Measurements from ENCODE around the gene SPINK14.

Gene SPINK14

GRCh38 chr5:148168246-148168645 is at the start of gene SPINK14:
Gene SPINK14 (plus strand): TSS chr5:148168546. CDS start chr5:148169733, 1,187 bp downstream.
- no peak within 1 kb of the TSS for H3K4me3 ChIP-seq (ENCODE audit: low read length)
- H3K27ac ChIP-seq (ENCODE audit: low read length): no peak within 1 kb of the TSS
- no peaks in the 10 kb centered on the region for H3K27me3 ChIP-seq (ENCODE audit: control insufficient read depth, insufficient read depth, low read length)
- no peaks in the 10 kb centered on the region for H3K9me3 ChIP-seq (ENCODE audit: control insufficient read depth, low read depth, low read length)
- H3K36me3 ChIP-seq (ENCODE audit: control insufficient read depth, low read depth, low read length): no peaks in the 10 kb centered on the region
- no peak within 1 kb of the TSS for H3K9ac ChIP-seq (ENCODE audit: low read length)
- H3K4me1 ChIP-seq (ENCODE audit: control insufficient read depth, low read depth, low read length): no peaks in the 10 kb centered on the region

GRCh38 chr5:148120317-148120716 is 48.0 kb upstream of the SPINK14 start:
- no peaks in the 10 kb centered on the region for H3K27me3 ChIP-seq (ENCODE audit: control insufficient read depth, insufficient read depth, low read length)
- H3K4me3 ChIP-seq (ENCODE audit: low read length): no peak overlapping the region
- no peaks in the 10 kb centered on the region for H3K9me3 ChIP-seq (ENCODE audit: control insufficient read depth, low read depth, low read length)
- H3K27ac ChIP-seq (ENCODE audit: low read length): no peak overlapping the region
- no peaks in the 10 kb centered on the region for H3K4me1 ChIP-seq (ENCODE audit: control insufficient read depth, low read depth, low read length)
- peaks cover 11% of the 10 kb centered on the region for H3K36me3 ChIP-seq (ENCODE audit: control insufficient read depth, low read depth, low read length)
- H3K9ac ChIP-seq (ENCODE audit: low read length): no peak overlapping the region

GRCh38 chr5:148125641-148126040 is 42.7 kb upstream of the SPINK14 start:
- H3K4me1 ChIP-seq (ENCODE audit: control insufficient read depth, low read depth, low read length): no peaks in the 10 kb centered on the region
- no peak overlapping the region for H3K4me3 ChIP-seq (ENCODE audit: low read length)
- H3K9ac ChIP-seq (ENCODE audit: low read length): no peak overlapping the region
- H3K27ac ChIP-seq (ENCODE audit: low read length): no peak overlapping the region
- no peaks in the 10 kb centered on the region for H3K36me3 ChIP-seq (ENCODE audit: control insufficient read depth, low read depth, low read length)
- no peaks in the 10 kb centered on the region for H3K9me3 ChIP-seq (ENCODE audit: control insufficient read depth, low read depth, low read length)
- H3K27me3 ChIP-seq (ENCODE audit: control insufficient read depth, insufficient read depth, low read length): no peaks in the 10 kb centered on the region

- Histone ChIP-seq H3K4me1 (ENCODE audit: control insufficient read depth, low read depth, low read length) (no peaks in the 10 kb centered on the region), H3K9me3 (ENCODE audit: control insufficient read depth, low read depth, low read length) (no peaks in the 10 kb centered on the region), H3K4me3 (ENCODE audit: low read length) (no peak overlapping the region), H3K27me3 (ENCODE audit: control insufficient read depth, insufficient read depth, low read length) (no peaks in the 10 kb centered on the region), H3K9ac (ENCODE audit: low read length) (no peak overlapping the region), H3K27ac (ENCODE audit: low read length) (no peak overlapping the region), H3K36me3 (ENCODE audit: control insufficient read depth, low read depth, low read length) (no peaks in the 10 kb centered on the region)
Observed at GRCh38 chr5:148135091-148136048, 33.0 kb upstream of the SPINK14 start.

- Histone ChIP-seq H3K27me3 (ENCODE audit: control insufficient read depth, insufficient read depth, low read length) (no peaks in the 10 kb centered on the region), H3K27ac (ENCODE audit: low read length) (no peak overlapping the region), H3K4me1 (ENCODE audit: control insufficient read depth, low read depth, low read length) (no peaks in the 10 kb centered on the region), H3K9me3 (ENCODE audit: control insufficient read depth, low read depth, low read length) (no peaks in the 10 kb centered on the region), H3K4me3 (ENCODE audit: low read length) (no peak overlapping the region), H3K36me3 (ENCODE audit: control insufficient read depth, low read depth, low read length) (no peaks in the 10 kb centered on the region), H3K9ac (ENCODE audit: low read length) (no peak overlapping the region)
Observed at GRCh38 chr5:148140846-148141245, 27.5 kb upstream of the SPINK14 start.

GRCh38 chr5:148141645-148142044 is 26.7 kb upstream of the SPINK14 start:
- H3K36me3 ChIP-seq (ENCODE audit: control insufficient read depth, low read depth, low read length): no peaks in the 10 kb centered on the region
- no peak overlapping the region for H3K9ac ChIP-seq (ENCODE audit: low read length)
- no peaks in the 10 kb centered on the region for H3K4me1 ChIP-seq (ENCODE audit: control insufficient read depth, low read depth, low read length)
- no peaks in the 10 kb centered on the region for H3K27me3 ChIP-seq (ENCODE audit: control insufficient read depth, insufficient read depth, low read length)
- H3K27ac ChIP-seq (ENCODE audit: low read length): no peak overlapping the region
- no peak overlapping the region for H3K4me3 ChIP-seq (ENCODE audit: low read length)
- no peaks in the 10 kb centered on the region for H3K9me3 ChIP-seq (ENCODE audit: control insufficient read depth, low read depth, low read length)

- Histone ChIP-seq H3K4me1 (ENCODE audit: control insufficient read depth, low read depth, low read length) (no peaks in the 10 kb centered on the region), H3K36me3 (ENCODE audit: control insufficient read depth, low read depth, low read length) (no peaks in the 10 kb centered on the region), H3K9me3 (ENCODE audit: control insufficient read depth, low read depth, low read length) (no peaks in the 10 kb centered on the region), H3K27me3 (ENCODE audit: control insufficient read depth, insufficient read depth, low read length) (no peaks in the 10 kb centered on the region), H3K27ac (ENCODE audit: low read length) (no peak overlapping the region), H3K4me3 (ENCODE audit: low read length) (no peak overlapping the region), H3K9ac (ENCODE audit: low read length) (no peak overlapping the region)
Observed at GRCh38 chr5:148145916-148146315, 22.4 kb upstream of the SPINK14 start.

GRCh38 chr5:148146487-148146886 is 21.9 kb upstream of the SPINK14 start:
- Histone ChIP-seq H3K9me3 (ENCODE audit: control insufficient read depth, low read depth, low read length) (no peaks in the 10 kb centered on the region), H3K4me3 (ENCODE audit: low read length) (no peak overlapping the region), H3K36me3 (ENCODE audit: control insufficient read depth, low read depth, low read length) (no peaks in the 10 kb centered on the region), H3K4me1 (ENCODE audit: control insufficient read depth, low read depth, low read length) (no peaks in the 10 kb centered on the region), H3K27ac (ENCODE audit: low read length) (no peak overlapping the region), H3K9ac (ENCODE audit: low read length) (no peak overlapping the region), H3K27me3 (ENCODE audit: control insufficient read depth, insufficient read depth, low read length) (no peaks in the 10 kb centered on the region)

- H3K9ac ChIP-seq (ENCODE audit: low read length): no peak overlapping the region
- no peak overlapping the region for H3K27ac ChIP-seq (ENCODE audit: low read length)
- no peaks in the 10 kb centered on the region for H3K9me3 ChIP-seq (ENCODE audit: control insufficient read depth, low read depth, low read length)
- H3K4me1 ChIP-seq (ENCODE audit: control insufficient read depth, low read depth, low read length): no peaks in the 10 kb centered on the region
- no peaks in the 10 kb centered on the region for H3K27me3 ChIP-seq (ENCODE audit: control insufficient read depth, insufficient read depth, low read length)
- no peaks in the 10 kb centered on the region for H3K36me3 ChIP-seq (ENCODE audit: control insufficient read depth, low read depth, low read length)
- no peak overlapping the region for H3K4me3 ChIP-seq (ENCODE audit: low read length)
Observed at GRCh38 chr5:148147415-148147814, 20.9 kb upstream of the SPINK14 start.

- H3K9ac ChIP-seq (ENCODE audit: low read length): no peak overlapping the region
- no peaks in the 10 kb centered on the region for H3K27me3 ChIP-seq (ENCODE audit: control insufficient read depth, insufficient read depth, low read length)
- H3K9me3 ChIP-seq (ENCODE audit: control insufficient read depth, low read depth, low read length): no peaks in the 10 kb centered on the region
- no peak overlapping the region for H3K27ac ChIP-seq (ENCODE audit: low read length)
- H3K4me1 ChIP-seq (ENCODE audit: control insufficient read depth, low read depth, low read length): no peaks in the 10 kb centered on the region
- H3K36me3 ChIP-seq (ENCODE audit: control insufficient read depth, low read depth, low read length): no peaks in the 10 kb centered on the region
- no peak overlapping the region for H3K4me3 ChIP-seq (ENCODE audit: low read length)
Observed at GRCh38 chr5:148151872-148152271, 16.5 kb upstream of the SPINK14 start.

GRCh38 chr5:148152781-148153180 is 15.6 kb upstream of the SPINK14 start:
- no peak overlapping the region for H3K9ac ChIP-seq (ENCODE audit: low read length)
- no peaks in the 10 kb centered on the region for H3K36me3 ChIP-seq (ENCODE audit: control insufficient read depth, low read depth, low read length)
- no peaks in the 10 kb centered on the region for H3K9me3 ChIP-seq (ENCODE audit: control insufficient read depth, low read depth, low read length)
- H3K4me3 ChIP-seq (ENCODE audit: low read length): no peak overlapping the region
- no peaks in the 10 kb centered on the region for H3K4me1 ChIP-seq (ENCODE audit: control insufficient read depth, low read depth, low read length)
- no peaks in the 10 kb centered on the region for H3K27me3 ChIP-seq (ENCODE audit: control insufficient read depth, insufficient read depth, low read length)
- H3K27ac ChIP-seq (ENCODE audit: low read length): no peak overlapping the region

- H3K27ac ChIP-seq (ENCODE audit: low read length): no peak overlapping the region
- H3K4me1 ChIP-seq (ENCODE audit: control insufficient read depth, low read depth, low read length): no peaks in the 10 kb centered on the region
- no peak overlapping the region for H3K9ac ChIP-seq (ENCODE audit: low read length)
- H3K27me3 ChIP-seq (ENCODE audit: control insufficient read depth, insufficient read depth, low read length): no peaks in the 10 kb centered on the region
- H3K9me3 ChIP-seq (ENCODE audit: control insufficient read depth, low read depth, low read length): no peaks in the 10 kb centered on the region
- H3K4me3 ChIP-seq (ENCODE audit: low read length): no peak overlapping the region
- H3K36me3 ChIP-seq (ENCODE audit: control insufficient read depth, low read depth, low read length): no peaks in the 10 kb centered on the region
Observed at GRCh38 chr5:148156609-148157008, 11.7 kb upstream of the SPINK14 start.
